NCI-H226 (cell line): ENCODE results near the gene AMPH.
"Not testable (repeated sequence)": the region's sequence is repeated elsewhere in the genome, so short reads cannot be mapped to it uniquely, and the experiment has no call there.

Experiments used
- DNase-seq: peaks from one replicate; pipeline ENCODE4 v3.0.0-alpha.2; 2015

Gene AMPH

GRCh38 chr7:38383281-38383680 lies 247.9 kb downstream of the AMPH start:
- peak; percentile 62 for DNase-seq

GRCh38 chr7:38382684-38383083 lies 248.5 kb downstream of the AMPH start:
- peak; percentile 88 for DNase-seq

GRCh38 chr7:38375453-38375852 lies 255.7 kb downstream of the AMPH start:
- DNase-seq = no peak

- DNase-seq = no peak
These were observed 256.7 kb downstream of the AMPH start for GRCh38 chr7:38374507-38374906.

- no peak for DNase-seq
These were observed 258.0 kb downstream of the AMPH start for GRCh38 chr7:38373155-38373554.

GRCh38 chr7:38372290-38372689 lies 258.9 kb downstream of the AMPH start:
- no peak for DNase-seq

- peak; percentile 79 for DNase-seq
These were observed 261.2 kb downstream of the AMPH start for GRCh38 chr7:38369816-38370493.

GRCh38 chr7:38368191-38368605 lies 263.0 kb downstream of the AMPH start:
- peak; percentile 82 for DNase-seq

GRCh38 chr7:38367301-38367890 lies 263.8 kb downstream of the AMPH start:
- DNase-seq = peak; percentile 14

GRCh38 chr7:38363379-38363778 lies 267.8 kb downstream of the AMPH start:
- DNase-seq = peak; percentile 36

- not testable (repeated sequence) for DNase-seq
These were observed 268.4 kb downstream of the AMPH start for GRCh38 chr7:38362611-38363237.

GRCh38 chr7:38360776-38361175 lies 270.4 kb downstream of the AMPH start:
- DNase-seq = no peak

- DNase-seq = not testable (repeated sequence)
These were observed 272.0 kb downstream of the AMPH start for GRCh38 chr7:38359071-38359601.

- not testable (repeated sequence) for DNase-seq
These were observed 272.8 kb downstream of the AMPH start for GRCh38 chr7:38358273-38358831.

- DNase-seq = not testable (repeated sequence)
These were observed 276.8 kb downstream of the AMPH start for GRCh38 chr7:38354271-38354851.

GRCh38 chr7:38353431-38353881 lies 277.7 kb downstream of the AMPH start:
- DNase-seq = not testable (repeated sequence)

- no peak for DNase-seq
These were observed 279.6 kb downstream of the AMPH start for GRCh38 chr7:38351601-38352000.

- not testable (repeated sequence) for DNase-seq
These were observed 280.4 kb downstream of the AMPH start for GRCh38 chr7:38350777-38351176.

GRCh38 chr7:38349869-38350583 lies 281.1 kb downstream of the AMPH start:
- not testable (repeated sequence) for DNase-seq

GRCh38 chr7:38349126-38349795 lies 281.9 kb downstream of the AMPH start:
- DNase-seq = not testable (repeated sequence)

- peak; percentile 69 for DNase-seq
These were observed 285.6 kb downstream of the AMPH start for GRCh38 chr7:38345299-38346172.
